CD4-positive, alpha-beta T cell treated with Interleukin-1 beta for 1 hour (primary cell): ENCODE results near the gene NCAN.
"Not testable (repeated sequence)": the region's sequence is repeated elsewhere in the genome, so short reads cannot be mapped to it uniquely, and the experiment has no call there.

Source experiments
- DNase-seq, 2 donors: peaks; one replicate each; pipeline ENCODE4 v3.0.0-alpha.2; 2020 to 2022

Gene NCAN

GRCh38 chr19:19201697-19202630 is 9.8 kb upstream of the NCAN start:
- no peak for DNase-seq

GRCh38 chr19:19202707-19203011 is 9.1 kb upstream of the NCAN start:
- no peak for DNase-seq

- DNase-seq: peak; percentile 92
Measured at GRCh38 chr19:19203012-19203856, 8.5 kb upstream of the NCAN start, which contains the start of gene NR2C2AP. Gene NR2C2AP (minus strand): TSS chr19:19203414. CDS start chr19:19203060, 354 bp downstream.

DNA sequence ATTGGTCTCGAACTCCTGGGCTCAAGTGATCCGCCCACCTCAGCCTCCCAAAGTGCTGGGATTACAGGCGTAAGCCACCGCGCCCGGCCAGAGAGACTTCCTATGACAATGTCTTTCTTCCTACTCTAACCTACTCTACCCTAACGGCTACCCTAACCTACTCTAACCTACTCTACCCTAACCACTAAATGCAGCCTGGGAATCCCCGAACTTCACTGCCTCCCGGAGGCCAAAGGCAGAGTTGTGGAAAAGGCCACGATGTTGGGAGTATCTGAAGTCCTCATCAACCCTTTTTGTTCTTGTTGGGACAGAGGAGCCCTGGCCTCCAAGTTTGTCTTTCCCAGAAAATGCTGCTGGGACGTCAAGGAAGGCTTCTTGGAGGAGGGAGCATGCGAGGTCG is 7.6 kb upstream of the NCAN start:
- DNase-seq: no peak

- DNase-seq: no peak
Measured at GRCh38 chr19:19205416-19206410, 6.0 kb upstream of the NCAN start.

GRCh38 chr19:19206938-19207337 is 4.8 kb upstream of the NCAN start:
- no peak for DNase-seq

DNA sequence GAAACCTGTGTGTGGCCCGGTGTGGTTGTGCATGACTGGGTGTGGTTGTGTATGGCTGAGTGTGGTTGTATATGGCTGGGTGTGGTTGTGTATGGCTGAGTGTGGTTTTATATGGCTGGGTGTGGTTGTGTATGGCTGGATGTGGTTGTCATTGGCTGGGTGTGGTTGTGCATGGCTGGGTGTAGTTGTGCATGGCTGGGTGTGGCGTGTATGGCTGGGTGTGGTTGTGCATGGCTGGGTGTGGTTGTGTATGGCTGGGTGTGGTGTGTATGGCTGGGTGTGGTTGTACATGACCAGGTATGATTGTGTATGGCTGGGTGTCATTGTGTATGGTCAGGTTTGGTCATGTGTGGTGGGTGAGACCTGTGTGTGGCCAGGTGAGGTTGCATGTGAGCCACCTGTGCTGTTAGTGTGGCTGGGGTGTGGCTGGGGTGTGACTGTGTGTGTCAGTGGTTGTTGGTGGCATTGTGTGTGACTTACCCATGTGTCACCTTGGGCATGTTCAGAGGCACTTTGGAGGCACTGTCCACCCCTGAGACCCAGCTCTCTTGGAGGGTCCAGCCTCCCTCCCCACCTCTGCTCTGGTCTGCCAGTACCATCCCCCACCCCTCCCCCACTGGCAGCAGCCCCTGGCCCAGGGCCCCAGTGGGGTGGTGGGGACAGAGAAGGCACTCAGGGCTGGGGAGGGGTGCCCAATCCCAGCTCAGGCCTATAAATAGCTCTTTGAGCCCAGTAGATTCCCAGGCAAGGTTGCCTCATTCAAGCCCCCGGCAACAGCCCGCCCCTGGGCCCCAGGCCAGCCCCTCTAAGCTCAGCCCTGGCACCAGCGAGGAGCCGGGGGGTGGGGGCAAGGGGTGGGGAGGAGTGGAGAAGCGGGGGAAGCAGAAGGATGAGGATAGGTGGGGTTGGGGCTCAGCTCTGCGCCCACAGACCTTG is 3.9 kb upstream of the NCAN start:
- DNase-seq: no peak

DNA sequence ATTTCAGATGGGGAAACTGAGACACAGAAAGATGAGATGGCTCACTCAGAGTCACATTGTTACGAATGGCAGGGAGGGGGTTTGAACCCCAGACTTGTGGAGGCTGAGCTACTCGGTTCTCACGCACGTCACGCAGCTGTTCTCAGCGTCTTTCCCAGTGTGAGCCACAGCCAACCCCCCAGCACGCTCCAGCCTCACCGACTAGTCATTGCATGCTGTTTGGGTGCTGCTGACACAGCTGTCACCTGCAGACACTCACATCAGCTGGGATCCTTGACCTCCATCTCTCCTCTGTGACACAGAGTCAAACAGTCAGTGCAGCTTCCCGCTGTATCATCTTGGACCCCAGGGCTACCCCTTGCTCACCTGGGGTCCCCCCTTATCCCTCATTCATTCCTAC is 2.4 kb upstream of the NCAN start:
- DNase-seq: no peak

DNA sequence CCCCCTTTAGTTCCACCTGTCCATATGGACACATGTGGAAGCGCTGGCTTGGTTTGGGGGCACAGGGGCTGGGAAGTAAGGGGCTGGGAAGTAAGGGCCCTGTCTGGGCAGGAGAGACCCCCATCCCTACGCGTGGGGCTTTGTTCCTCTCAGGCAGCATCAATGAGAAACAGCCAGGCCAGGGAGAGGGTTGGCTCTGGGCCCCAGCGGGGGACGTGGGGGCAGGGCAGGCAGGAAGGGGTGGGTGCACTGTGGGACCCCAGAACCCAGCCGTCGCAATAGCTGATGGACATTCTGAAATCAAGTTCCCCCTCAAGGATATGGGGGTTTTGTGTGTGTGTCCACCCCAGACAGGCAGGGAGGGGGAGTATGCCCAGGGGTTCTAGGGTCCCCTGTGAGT is 1.2 kb downstream of the NCAN start:
- no peak for DNase-seq

GRCh38 chr19:19213426-19214158 is 1.8 kb downstream of the NCAN start:
- no peak for DNase-seq

DNA sequence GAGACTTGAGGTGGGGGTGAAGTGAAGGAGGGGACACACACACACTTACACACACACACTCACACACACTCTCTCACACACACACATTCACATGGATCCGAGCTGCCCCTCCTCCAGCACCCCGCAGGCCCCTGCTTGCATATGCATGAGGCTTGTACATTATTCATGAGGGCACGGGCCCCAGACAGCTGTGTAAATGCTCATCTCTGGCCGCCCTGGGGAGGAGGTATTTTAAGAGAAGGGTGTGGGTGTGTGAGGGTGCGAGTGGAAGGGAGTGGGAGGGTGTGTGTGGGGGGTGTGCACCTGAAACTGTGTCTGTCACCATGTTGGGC is 2.4 kb downstream of the NCAN start:
- DNase-seq: no peak

DNA sequence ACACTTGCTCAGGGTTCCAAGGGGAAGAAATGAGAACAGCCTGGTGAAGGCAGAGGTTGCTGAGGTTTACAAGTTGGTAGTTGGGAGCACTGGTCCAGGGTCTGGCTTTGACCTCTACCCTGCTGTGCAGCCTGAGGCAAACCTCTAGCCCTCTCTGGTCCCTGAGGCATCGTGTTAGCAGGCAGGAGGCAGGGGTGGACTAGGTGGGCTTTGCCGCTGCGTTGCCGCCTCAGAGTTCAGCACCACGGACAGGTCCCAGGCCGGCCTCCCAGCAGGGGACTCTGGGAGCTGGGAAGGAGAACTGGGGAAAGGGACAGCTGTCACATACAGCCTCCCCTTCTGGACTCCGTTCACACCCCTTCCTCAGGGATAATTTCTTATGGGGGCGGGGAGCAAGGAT is 3.1 kb downstream of the NCAN start:
- DNase-seq: peak in 1 of 2 donors; percentile 9

- no peak for DNase-seq
Measured at GRCh38 chr19:19215792-19216191, 4.0 kb downstream of the NCAN start.

GRCh38 chr19:19217099-19217498 is 5.3 kb downstream of the NCAN start:
- DNase-seq: no peak

DNA sequence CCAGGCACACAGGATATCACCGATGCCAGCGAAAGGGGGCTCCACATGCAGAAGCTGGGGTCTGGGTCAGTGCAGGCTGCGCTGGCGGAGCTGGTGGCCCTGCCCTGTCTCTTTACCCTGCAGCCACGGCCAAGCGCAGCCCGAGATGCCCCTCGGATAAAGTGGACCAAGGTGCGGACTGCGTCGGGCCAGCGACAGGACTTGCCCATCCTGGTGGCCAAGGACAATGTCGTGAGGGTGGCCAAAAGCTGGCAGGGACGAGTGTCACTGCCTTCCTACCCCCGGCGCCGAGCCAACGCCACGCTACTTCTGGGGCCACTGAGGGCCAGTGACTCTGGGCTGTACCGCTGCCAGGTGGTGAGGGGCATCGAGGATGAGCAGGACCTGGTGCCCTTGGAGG is 7.2 kb downstream of the NCAN start:
- DNase-seq: no peak

DNA sequence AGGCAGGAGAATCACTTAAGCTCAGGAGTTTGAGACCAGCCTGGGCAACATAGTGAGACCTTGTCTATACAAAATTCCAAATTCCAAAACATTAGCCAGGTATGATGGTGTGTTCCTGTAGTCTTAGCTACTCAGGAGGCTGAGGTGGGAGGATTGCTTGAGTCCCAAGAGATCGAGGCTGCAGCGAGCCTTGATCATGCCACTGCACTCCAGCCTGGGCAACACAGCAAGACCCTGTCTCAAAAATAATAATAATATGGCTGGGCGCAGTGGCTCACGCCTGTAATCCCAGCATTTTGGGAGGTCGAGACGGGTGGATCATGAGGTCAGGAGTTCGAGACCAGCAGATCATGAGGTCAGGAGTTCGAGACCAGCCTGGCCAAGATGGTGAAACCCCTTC is 9.2 kb downstream of the NCAN start:
- DNase-seq: not testable (repeated sequence)

DNA sequence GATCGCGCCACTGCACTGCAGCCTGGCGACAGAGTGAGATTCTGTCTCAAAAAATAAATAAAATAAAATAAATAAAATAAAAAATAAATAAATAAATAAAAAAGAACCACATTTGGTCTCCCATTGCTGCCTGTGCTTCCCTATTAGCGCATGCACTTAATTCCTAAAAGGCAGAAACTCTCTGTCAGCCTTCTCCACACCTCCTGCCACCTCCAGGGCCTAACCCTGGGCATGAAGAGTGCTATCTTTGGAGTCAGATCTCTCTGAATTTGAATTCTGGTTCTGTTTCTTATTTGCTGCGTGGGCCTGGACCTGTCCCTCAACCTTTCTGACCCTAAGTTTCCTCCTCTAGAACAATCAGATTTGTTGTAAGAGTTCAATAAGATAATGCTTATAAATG is 11.3 kb downstream of the NCAN start:
- DNase-seq: no peak

DNA sequence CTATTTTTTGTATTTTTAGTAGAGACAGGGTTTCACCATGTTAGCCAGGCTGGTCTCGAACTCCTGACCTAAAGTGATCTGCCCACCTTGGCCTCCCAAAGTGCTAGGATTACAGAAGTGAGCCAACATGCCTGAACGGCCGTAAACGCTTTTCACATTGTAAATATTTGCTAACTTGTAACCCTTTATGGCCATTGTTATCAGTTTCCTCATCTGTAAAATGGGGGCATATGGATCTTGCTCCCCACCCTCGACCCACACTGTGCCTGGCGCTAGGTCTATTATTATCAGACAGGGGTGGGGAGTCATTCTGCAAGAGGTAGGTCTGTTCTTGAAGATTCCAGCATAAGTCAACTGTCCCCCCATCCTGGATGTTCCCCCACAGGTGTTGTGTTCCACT is 11.9 kb downstream of the NCAN start:
- no peak for DNase-seq

DNA sequence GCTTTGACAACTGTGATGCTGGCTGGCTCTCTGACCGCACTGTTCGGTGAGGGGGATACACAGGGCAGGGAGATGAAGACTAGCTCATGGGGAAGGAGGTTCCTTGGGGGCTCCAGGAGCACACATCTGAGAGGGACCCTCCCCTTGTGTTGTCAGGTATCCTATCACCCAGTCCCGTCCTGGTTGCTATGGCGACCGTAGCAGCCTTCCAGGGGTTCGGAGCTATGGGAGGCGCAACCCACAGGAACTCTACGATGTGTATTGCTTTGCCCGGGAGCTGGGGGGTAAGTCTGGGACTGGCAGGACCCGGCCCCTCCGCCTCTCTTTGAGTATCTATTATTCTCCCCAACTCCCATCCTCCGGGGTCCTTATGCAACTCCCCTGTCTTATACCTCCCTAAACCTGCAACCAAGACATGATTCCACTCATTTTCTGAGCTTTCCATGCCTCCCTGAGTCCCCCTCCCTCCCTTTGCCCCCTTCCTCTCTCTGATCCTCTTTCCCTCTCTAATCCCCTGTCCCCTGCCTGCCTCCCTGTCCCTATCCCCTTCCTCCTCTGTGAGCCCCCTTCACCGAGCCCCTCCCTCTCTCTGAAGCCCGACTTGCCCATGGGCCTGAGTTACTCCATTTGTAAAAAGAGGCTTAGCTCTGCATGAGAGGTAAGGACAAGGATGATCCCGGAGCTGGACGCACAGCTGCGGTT is 12.5 kb downstream of the NCAN start:
- DNase-seq: no peak

DNA sequence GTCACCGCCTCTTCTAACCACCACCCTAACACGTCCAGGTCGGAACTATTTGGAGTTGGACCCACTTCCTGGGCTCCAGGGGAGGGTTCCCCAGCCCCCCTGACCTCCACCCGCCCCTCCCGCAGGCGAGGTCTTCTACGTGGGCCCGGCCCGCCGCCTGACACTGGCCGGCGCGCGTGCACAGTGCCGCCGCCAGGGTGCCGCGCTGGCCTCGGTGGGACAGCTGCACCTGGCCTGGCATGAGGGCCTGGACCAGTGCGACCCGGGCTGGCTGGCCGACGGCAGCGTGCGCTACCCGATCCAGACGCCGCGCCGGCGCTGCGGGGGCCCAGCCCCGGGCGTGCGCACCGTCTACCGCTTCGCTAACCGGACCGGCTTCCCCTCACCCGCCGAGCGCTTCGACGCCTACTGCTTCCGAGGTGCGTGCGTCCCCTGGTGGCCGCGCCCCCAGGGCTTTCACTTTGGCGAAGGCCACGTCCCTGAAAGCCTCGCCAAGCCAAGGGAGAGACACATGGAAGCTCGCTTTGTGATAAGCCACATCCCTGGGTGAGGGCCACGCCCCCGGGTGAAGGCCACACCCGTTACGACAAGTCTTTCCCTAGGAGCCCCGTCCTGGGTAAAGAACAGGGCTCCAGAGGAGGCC is 13.2 kb downstream of the NCAN start:
- peak; percentile 79 for DNase-seq
